GM21529 (cell line): ENCODE measurements around the gene PSME1.
A peak's percentile ranks its signal among the peaks of the same experiment; 100 is the strongest.

Experiments used
- ATAC-seq: cut with Tn5 transposase; IDR thresholded peaks from one replicate; pipeline ENCODE4 v1.9.1; 2021; ENCODE audit not compliant: unreplicated experiment

The PSME1 gene

GRCh38 chr14:24127673-24128072 lies 8.3 kb upstream of the PSME1 start:
- no peak for ATAC-seq

- no peak for ATAC-seq
These were observed 6.5 kb upstream of the PSME1 start for GRCh38 chr14:24129410-24129998.

GRCh38 chr14:24130380-24130716 lies 5.6 kb upstream of the PSME1 start, which contains the start of gene FITM1:
Gene FITM1 (plus strand): TSS chr14:24130659. CDS start chr14:24131564, 905 bp downstream.
- no peak for ATAC-seq

GRCh38 chr14:24130717-24131548 lies 5.1 kb upstream of the PSME1 start:
- no peak for ATAC-seq

GRCh38 chr14:24131549-24131966 lies 4.4 kb upstream of the PSME1 start:
- ATAC-seq = no peak

GRCh38 chr14:24132061-24132685 lies 3.8 kb upstream of the PSME1 start:
- no peak for ATAC-seq

- no peak for ATAC-seq
These were observed 3.0 kb upstream of the PSME1 start for GRCh38 chr14:24132976-24133375.

- ATAC-seq = no peak
These were observed 2.3 kb upstream of the PSME1 start for GRCh38 chr14:24133735-24134134.

GRCh38 chr14:24135584-24135833 lies 485 bp upstream of the PSME1 start:
- ATAC-seq = peak; percentile 13

- ATAC-seq = no peak
These were observed 912 bp downstream of the PSME1 start for GRCh38 chr14:24136684-24137528.

GRCh38 chr14:24137529-24138395 lies 1.8 kb downstream of the PSME1 start:
- ATAC-seq = no peak

- ATAC-seq = no peak
These were observed 2.6 kb downstream of the PSME1 start for GRCh38 chr14:24138396-24139271.

- ATAC-seq = no peak
These were observed 3.4 kb downstream of the PSME1 start for GRCh38 chr14:24139272-24139934.

GRCh38 chr14:24141097-24141880 lies 5.3 kb downstream of the PSME1 start, which contains the start of gene EMC9:
Gene EMC9 (minus strand): TSS chr14:24141591. CDS start chr14:24141304, 287 bp downstream.
- peak; percentile 83 for ATAC-seq

GRCh38 chr14:24143511-24143910 lies 7.5 kb downstream of the PSME1 start:
- no peak for ATAC-seq

- no peak for ATAC-seq
These were observed 8.5 kb downstream of the PSME1 start for GRCh38 chr14:24144451-24144850.

GRCh38 chr14:24145219-24145618 lies 9.2 kb downstream of the PSME1 start:
- ATAC-seq = no peak
